Measurements from ENCODE around the gene EXOSC3.
A peak's percentile ranks its signal among the peaks of the same experiment; 100 is the strongest.
"Not testable (repeated sequence)": the region's sequence is repeated elsewhere in the genome, so short reads cannot be mapped to it uniquely, and the experiment has no call there.

EXOSC3 gene

DNA sequence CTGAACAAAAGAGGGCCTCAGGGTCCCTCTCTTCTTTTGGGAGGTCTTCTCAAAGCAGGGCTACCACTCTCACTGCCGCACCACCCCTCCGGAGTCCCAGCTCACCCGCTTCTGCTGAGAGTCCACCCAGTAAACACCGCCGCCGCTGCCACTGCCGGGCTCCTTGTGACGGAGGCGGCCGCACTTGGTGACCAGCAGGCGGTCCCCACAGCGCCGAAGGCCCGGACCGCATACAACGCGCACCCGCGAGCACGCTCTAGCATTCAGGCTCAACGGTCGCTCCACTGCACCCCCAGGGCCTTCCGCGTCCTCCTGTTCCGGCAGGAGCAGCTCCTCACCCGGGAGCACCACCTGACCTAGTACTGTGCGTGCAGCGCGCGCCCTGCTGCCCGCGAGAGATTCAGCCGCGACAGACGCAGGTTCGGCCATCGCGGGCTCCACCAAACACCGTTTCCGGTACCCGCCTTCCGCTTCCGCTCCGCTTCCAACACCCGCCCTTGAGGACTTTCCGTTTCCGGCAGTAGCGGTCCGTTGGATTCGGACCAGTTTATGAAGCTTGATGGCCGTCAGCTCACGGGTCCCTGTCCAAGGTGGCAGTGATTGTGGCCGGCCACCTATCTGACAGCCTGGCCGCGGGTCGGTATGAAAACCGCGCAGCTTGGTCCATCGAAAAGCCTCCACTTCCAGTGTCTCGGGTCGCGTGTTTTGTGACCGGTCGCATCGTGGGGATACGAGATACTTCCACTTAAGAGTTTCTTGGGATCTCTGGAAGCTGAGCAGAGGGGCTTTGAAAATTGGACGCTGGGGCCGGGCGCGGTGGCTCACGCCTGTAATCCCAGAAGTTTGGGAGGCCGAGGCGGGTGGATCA lies at the start of gene EXOSC3:
EXOSC3 (minus strand) TSS at position 449 of the 868 bp plus-strand sequence; CDS start at position 429, 20 bp downstream.
- DNase-seq (ENCODE audit: low read depth in 3 of 3): peak; percentile 66 to 85 (median 76)

- no peak for DNase-seq (ENCODE audit: low read depth in 3 of 3)
Measured at GRCh38 chr9:37827483-37828165, 42.8 kb upstream of the EXOSC3 start.

DNA sequence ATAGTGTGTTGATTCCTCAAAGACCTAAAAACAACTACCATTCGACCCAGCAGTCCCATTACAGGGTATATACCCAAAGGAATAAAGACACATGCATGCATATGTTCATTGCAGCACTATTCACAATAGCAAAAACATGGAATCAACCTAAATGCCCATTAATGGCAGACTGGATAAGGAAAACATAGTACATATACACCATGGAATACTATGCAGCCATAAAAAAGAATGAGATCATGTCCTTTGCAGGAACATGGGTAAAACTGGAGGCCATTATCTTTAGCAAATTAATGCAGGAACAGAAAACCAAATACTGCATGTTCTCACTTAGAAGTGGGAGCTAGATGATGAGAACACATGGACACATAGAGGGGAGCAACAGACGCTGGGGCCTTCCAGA lies 40.3 kb upstream of the EXOSC3 start:
- not testable (repeated sequence) for DNase-seq (ENCODE audit: low read depth in 3 of 3)

- DNase-seq (ENCODE audit: low read depth in 3 of 3): no peak
Measured at GRCh38 chr9:37820142-37820541, 35.3 kb upstream of the EXOSC3 start.

- DNase-seq (ENCODE audit: low read depth in 3 of 3): no peak
Measured at GRCh38 chr9:37818849-37819248, 34.0 kb upstream of the EXOSC3 start.

- DNase-seq (ENCODE audit: low read depth in 3 of 3): no peak
Measured at GRCh38 chr9:37812773-37813379, 28.0 kb upstream of the EXOSC3 start.

DNA sequence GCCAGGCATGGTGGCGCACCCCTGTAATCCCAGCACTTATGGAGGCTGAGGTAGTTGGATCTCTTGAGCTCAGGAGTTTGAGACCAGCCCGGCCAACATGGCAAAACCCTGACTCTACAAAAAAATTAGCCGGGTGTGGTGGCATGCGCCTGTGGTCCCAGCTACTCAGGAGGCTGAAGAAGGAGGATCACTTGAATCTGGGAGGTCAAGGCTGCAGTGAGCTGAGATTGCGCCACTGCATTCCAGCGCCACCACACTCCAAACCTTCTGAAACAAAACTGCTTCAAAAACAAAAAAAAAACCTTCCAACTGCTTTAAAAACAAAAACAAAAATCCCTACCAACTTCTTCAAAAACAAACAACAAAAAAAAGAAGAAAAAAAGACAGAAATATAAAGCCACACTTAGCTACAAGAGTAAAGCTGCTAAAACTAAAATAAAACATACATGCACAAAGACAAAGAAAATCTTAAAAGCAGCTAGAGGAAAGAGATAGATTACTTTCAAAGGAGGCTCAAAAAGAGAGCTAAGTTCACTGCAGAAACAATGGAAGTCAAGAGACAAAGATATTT lies 27.1 kb upstream of the EXOSC3 start:
- no peak for DNase-seq (ENCODE audit: low read depth in 3 of 3)

- DNase-seq (ENCODE audit: low read depth in 3 of 3): not testable (repeated sequence)
Measured at GRCh38 chr9:37809676-37810075, 24.8 kb upstream of the EXOSC3 start.

DNA sequence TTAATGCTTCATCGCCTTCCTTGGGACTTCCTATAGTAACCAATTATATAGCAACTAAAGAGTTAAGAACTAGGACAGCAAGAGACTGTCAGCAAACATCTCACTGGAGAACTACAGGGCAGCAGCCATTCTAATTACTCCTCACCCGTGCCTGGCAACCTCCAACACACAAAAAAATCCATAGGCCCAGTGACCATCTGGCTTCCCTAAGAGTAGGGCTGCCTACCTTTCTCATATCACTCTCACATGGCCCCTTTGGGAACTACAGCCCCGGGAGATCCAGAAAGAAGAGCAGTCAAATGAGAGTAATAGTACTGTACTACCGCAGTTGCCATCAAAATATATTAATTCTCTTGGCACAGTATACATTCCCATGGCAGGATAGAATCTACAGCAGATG lies 21.4 kb upstream of the EXOSC3 start:
- no peak for DNase-seq (ENCODE audit: low read depth in 3 of 3)

DNA sequence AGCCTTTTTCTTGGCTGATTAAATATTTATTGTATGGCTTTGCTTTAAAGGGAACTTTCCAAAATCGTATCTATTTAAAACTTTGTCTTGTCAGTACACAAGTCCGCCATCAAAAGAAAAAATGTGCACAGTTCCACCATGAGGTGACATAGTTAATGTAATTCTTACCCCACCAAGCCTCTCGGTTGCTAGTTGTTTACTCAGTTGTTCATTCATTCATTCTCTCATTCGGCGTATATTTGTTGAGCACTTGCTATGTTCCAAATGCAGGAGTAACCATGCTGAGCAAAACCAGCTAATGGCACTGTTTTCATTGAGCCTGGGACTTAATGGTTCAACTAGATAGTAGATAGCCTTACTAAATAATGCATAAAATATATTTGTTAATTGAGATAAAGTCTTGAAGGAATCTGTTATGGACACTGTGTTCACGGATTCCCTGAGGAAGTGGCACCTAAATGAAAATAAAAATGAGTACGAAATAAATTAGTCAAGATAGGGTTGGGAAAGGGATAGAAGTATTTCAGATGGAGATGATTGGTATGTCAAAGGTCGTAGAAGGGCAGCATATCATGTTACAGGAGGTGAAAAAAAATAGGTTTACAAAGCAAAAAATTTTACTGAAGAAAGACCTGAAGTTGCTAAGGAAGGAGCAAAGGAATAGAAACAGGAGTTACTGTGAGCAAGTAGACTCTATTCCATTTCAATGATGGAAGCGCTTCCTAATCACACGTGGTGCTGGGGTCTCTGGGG lies 17.3 kb upstream of the EXOSC3 start:
- no peak for DNase-seq (ENCODE audit: low read depth in 3 of 3)

GRCh38 chr9:37801287-37801850 lies 16.5 kb upstream of the EXOSC3 start:
- peak in 1 of 3 donors; percentile 36 for DNase-seq (ENCODE audit: low read depth in 3 of 3)

DNA sequence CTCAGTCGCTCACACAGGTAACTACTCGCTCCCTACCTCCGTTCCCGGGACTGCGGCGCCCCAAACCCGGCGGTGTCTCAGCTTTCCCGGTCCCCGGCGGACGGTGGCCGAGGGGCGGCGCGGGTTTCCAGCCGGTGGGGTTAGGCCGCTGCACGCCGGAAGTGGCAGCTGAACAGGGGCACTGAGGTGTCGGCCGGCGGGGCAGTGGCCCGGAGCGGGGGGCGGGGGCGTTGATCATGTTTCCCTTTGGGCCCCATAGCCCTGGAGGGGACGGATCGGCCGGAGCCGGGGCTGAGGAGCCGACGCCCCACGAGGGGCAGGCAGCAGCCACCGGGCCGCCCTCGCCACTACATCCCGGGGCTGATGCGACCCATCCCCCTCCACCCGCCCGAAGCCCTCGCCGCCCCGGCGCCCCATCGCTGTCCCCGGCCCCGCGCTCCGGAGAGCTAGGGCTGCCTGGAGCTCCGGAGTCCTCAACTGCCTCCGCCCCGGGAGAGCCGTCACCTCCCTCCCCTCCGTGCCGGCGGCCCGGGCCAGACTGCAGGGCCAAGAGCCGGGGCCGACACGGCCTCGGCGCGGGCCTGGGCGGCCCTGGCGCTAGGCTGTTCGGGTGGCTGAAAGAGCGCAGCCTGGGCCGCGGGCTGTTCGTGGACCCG lies 15.9 kb upstream of the EXOSC3 start, which contains the start of gene DCAF10:
DCAF10 (plus strand) TSS at position 167 of the 656 bp plus-strand sequence; CDS start at position 237, 70 bp downstream.
- peak; percentile 81 to 84 (median 82) for DNase-seq (ENCODE audit: low read depth in 3 of 3)

DNA sequence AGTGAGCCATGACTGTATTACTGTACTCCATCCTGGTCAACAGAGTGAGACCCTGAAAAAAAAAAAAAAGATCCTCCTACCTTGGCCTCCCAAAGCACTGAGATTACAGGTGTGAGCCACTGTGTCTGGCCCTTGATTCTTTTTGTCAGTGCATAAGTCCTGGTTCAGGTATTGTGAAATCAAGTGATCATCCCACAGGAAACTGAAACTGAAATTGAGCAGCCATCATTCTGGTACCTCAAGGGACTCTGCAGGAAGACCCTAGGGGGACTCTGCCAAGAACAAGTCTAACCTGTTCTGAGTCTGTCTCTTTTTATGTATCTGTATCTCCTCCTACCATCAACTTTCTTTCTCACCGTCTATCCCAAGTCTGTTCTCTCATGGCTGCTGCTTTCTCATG lies 13.8 kb upstream of the EXOSC3 start:
- DNase-seq (ENCODE audit: low read depth in 3 of 3): no peak

- no peak for DNase-seq (ENCODE audit: low read depth in 3 of 3)
Measured at GRCh38 chr9:37796232-37796631, 11.4 kb upstream of the EXOSC3 start.

GRCh38 chr9:37792122-37792521 lies 7.3 kb upstream of the EXOSC3 start:
- no peak for DNase-seq (ENCODE audit: low read depth in 3 of 3)

- DNase-seq (ENCODE audit: low read depth in 3 of 3): no peak
Measured at GRCh38 chr9:37790096-37790495, 5.2 kb upstream of the EXOSC3 start.

- DNase-seq (ENCODE audit: low read depth in 3 of 3): no peak
Measured at GRCh38 chr9:37788332-37788731, 3.5 kb upstream of the EXOSC3 start.

GRCh38 chr9:37787059-37787458 lies 2.2 kb upstream of the EXOSC3 start:
- DNase-seq (ENCODE audit: low read depth in 3 of 3): no peak

DNA sequence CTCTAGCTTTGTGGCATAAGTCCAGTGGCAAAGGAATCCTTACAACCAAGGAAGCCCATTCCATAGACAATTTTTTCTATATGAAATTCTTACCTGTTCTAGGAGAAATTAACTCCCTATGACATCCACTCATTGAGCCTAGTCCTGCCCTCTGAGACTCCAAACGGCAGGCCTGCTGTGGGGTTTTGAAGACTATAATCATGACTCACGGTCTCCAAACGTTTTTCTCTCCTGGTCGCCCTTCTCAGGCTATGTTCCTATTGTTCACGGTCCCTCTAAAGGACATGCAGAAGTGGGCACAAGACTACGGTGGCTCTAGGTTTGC lies 611 bp downstream of the EXOSC3 start:
- DNase-seq (ENCODE audit: low read depth in 3 of 3): no peak

- DNase-seq (ENCODE audit: low read depth in 3 of 3): no peak
Measured at GRCh38 chr9:37778534-37778933, 6.3 kb downstream of the EXOSC3 start.

DNA sequence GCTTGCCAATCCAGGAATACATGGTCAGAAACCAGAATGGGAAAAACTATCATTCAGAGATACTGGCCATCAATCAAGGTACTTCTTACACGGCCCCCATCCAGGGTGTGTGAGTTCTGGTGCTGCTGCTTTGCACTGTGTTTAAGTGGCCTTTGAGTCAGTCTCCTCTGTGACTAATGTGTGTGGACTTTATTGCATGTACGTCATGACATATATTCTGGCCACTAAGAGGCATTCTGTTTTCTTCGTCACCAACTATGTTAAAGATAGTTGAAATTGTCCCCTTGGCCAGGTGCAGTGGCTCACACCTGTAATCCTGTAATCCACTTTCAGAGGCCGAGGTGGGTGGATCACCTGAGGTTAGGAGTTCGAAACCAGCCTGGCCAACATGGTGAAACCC lies 8.5 kb downstream of the EXOSC3 start:
- no peak for DNase-seq (ENCODE audit: low read depth in 3 of 3)
